ENCODE measurements around the gene GNAL. TPM values are rescaled to one million over a fixed set of nuclear protein-coding genes. Genes with fewer than 3 reads are reported as not detected.
A peak's percentile ranks its signal among the peaks of the same experiment; 100 is the strongest.

The GNAL gene
- total and polyA plus RNA-seq, 2 donors from 2014 or later: 1.8 to 9.7 TPM

DNA sequence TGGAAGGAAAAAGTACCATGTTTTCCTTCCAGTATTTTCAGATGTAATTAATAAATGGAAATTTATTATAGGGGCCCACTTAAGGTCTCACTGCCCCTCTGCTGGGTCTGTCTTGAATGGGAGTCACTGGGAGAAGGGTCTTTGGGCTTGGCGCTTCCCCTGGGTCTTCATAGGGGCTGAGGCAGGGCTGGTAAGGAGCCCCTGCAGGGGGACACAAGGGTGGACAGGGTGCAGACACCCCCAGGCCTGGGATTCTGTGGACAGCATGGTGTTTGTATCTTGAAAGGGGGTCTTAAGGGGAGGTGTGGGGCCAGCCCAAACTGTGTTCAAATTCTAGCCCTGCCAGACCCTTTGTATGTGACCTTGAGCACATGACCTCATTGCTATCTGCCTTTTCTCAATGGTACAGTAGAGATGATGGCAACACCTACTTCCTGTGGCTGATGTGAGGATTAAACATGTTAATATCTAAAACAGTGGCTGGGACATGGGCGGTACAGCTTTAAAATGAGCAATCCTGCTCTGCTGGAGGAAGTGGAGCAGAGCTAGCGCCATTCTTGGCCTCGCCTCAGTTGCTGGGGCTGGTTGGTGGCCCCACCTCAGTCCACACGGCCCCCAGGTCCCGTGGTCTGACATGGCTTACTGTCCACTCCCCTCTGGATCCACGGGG lies 71.6 kb downstream of the GNAL start:
- no peaks in the 10 kb centered on the region for H3K27me3 ChIP-seq (ENCODE audit: control insufficient read depth, insufficient read depth, low read length)
- H3K27ac ChIP-seq (ENCODE audit: low read depth in 2 of 2, low read length in 2 of 2): no peak overlapping the region
- no peak for TF ChIP-seq CTCF (IDR thresholded peaks at IDR 0.05; ENCODE audit: borderline replicate concordance, extremely low read depth, insufficient read depth)
- H3K4me3 ChIP-seq (ENCODE audit: low read length in 3 of 3): no peak overlapping the region
- intact Hi-C loops (cut with DNase I): no loop called here
- H3K9me3 ChIP-seq (ENCODE audit: control insufficient read depth in 2 of 3, insufficient read depth in 1 of 3, low read length in 3 of 3): no peaks in the 10 kb centered on the region
- no peaks in the 10 kb centered on the region for H3K36me3 ChIP-seq (ENCODE audit: control insufficient read depth in 2 of 3, insufficient read depth in 3 of 3, low read length in 3 of 3)
- H3K4me1 ChIP-seq (ENCODE audit: control insufficient read depth in 2 of 3, insufficient read depth in 2 of 3, low read depth in 1 of 3, low read length in 3 of 3): no peaks in the 10 kb centered on the region
- H3K9ac ChIP-seq (ENCODE audit: low read length in 3 of 3): no peak overlapping the region
- FAIRE-seq (no peak), DNase-seq (no peak)

- DNase-seq: peak in 1 of 5 donors; percentile 18
- TF ChIP-seq CTCF (IDR thresholded peaks at IDR 0.05; ENCODE audit: borderline replicate concordance, extremely low read depth, insufficient read depth): no peak
- intact Hi-C loops (cut with DNase I): no loop called here
- no peak for FAIRE-seq
- no peaks in the 10 kb centered on the region for H3K36me3 ChIP-seq (ENCODE audit: control insufficient read depth in 2 of 3, insufficient read depth in 3 of 3, low read length in 3 of 3)
- H3K9me3 ChIP-seq (ENCODE audit: control insufficient read depth in 2 of 3, insufficient read depth in 1 of 3, low read length in 3 of 3): no peaks in the 10 kb centered on the region
- H3K4me3 ChIP-seq (ENCODE audit: low read length in 3 of 3): no peak overlapping the region
- no peak overlapping the region for H3K9ac ChIP-seq (ENCODE audit: low read length in 3 of 3)
- no peaks in the 10 kb centered on the region for H3K27me3 ChIP-seq (ENCODE audit: control insufficient read depth, insufficient read depth, low read length)
- no peak overlapping the region for H3K27ac ChIP-seq (ENCODE audit: low read depth in 2 of 2, low read length in 2 of 2)
- no peaks in the 10 kb centered on the region for H3K4me1 ChIP-seq (ENCODE audit: control insufficient read depth in 2 of 3, insufficient read depth in 2 of 3, low read depth in 1 of 3, low read length in 3 of 3)
Observed at GRCh38 chr18:11761553-11761952, 72.5 kb downstream of the GNAL start.

- FAIRE-seq (no peak), DNase-seq (no peak)
- H3K4me3 ChIP-seq (ENCODE audit: low read length in 3 of 3): no peak overlapping the region
- H3K9ac ChIP-seq (ENCODE audit: low read length in 3 of 3): no peak overlapping the region
- H3K27ac ChIP-seq (ENCODE audit: low read depth in 2 of 2, low read length in 2 of 2): no peak overlapping the region
- intact Hi-C loops (cut with DNase I): no loop called here
- H3K27me3 ChIP-seq (ENCODE audit: control insufficient read depth, insufficient read depth, low read length): no peaks in the 10 kb centered on the region
- no peaks in the 10 kb centered on the region for H3K36me3 ChIP-seq (ENCODE audit: control insufficient read depth in 2 of 3, insufficient read depth in 3 of 3, low read length in 3 of 3)
- no peak for TF ChIP-seq CTCF (IDR thresholded peaks at IDR 0.05; ENCODE audit: borderline replicate concordance, extremely low read depth, insufficient read depth)
- no peaks in the 10 kb centered on the region for H3K4me1 ChIP-seq (ENCODE audit: control insufficient read depth in 2 of 3, insufficient read depth in 2 of 3, low read depth in 1 of 3, low read length in 3 of 3)
- no peaks in the 10 kb centered on the region for H3K9me3 ChIP-seq (ENCODE audit: control insufficient read depth in 2 of 3, insufficient read depth in 1 of 3, low read length in 3 of 3)
Observed at GRCh38 chr18:11762429-11762828, 73.4 kb downstream of the GNAL start.

DNA sequence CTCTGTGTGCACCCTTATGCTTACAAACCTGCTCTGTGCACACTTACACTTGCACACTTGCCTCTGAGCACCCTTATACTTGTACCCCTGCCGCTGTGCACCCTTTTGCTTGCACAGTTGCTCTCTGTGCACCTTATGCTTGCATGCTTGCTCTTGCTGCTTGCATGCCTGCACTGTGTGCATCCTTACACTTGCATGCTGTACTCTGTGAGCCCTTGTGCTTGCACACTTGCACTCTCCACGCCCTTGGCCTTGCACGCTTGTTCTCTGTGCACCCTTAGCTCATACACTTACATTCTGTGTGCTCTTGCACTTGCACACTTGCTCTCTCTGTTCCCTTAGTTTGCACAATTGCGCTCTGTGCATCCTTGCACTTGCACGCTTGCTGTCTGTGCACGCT lies 78.3 kb downstream of the GNAL start:
- no peak for DNase-seq
- H3K36me3 ChIP-seq (ENCODE audit: control insufficient read depth in 2 of 3, insufficient read depth in 3 of 3, low read length in 3 of 3): no peaks in the 10 kb centered on the region
- H3K9me3 ChIP-seq (ENCODE audit: control insufficient read depth in 2 of 3, insufficient read depth in 1 of 3, low read length in 3 of 3): no peaks in the 10 kb centered on the region
- no peaks in the 10 kb centered on the region for H3K27me3 ChIP-seq (ENCODE audit: control insufficient read depth, insufficient read depth, low read length)
- no peaks in the 10 kb centered on the region for H3K4me1 ChIP-seq (ENCODE audit: control insufficient read depth in 2 of 3, insufficient read depth in 2 of 3, low read depth in 1 of 3, low read length in 3 of 3)
- intact Hi-C loops (cut with DNase I): no loop called here
- no peak overlapping the region for H3K27ac ChIP-seq (ENCODE audit: low read depth in 2 of 2, low read length in 2 of 2)
- H3K4me3 ChIP-seq (ENCODE audit: low read length in 3 of 3): no peak overlapping the region
- no peak overlapping the region for H3K9ac ChIP-seq (ENCODE audit: low read length in 3 of 3)
- FAIRE-seq: no peak
- no peak for TF ChIP-seq CTCF (IDR thresholded peaks at IDR 0.05; ENCODE audit: borderline replicate concordance, extremely low read depth, insufficient read depth)

Measured in kidney (tissue), 14 donors.